ENCODE data around the gene CCDC63.
A peak's percentile ranks its signal among the peaks of the same experiment; 100 is the strongest.

CCDC63 gene

DNA sequence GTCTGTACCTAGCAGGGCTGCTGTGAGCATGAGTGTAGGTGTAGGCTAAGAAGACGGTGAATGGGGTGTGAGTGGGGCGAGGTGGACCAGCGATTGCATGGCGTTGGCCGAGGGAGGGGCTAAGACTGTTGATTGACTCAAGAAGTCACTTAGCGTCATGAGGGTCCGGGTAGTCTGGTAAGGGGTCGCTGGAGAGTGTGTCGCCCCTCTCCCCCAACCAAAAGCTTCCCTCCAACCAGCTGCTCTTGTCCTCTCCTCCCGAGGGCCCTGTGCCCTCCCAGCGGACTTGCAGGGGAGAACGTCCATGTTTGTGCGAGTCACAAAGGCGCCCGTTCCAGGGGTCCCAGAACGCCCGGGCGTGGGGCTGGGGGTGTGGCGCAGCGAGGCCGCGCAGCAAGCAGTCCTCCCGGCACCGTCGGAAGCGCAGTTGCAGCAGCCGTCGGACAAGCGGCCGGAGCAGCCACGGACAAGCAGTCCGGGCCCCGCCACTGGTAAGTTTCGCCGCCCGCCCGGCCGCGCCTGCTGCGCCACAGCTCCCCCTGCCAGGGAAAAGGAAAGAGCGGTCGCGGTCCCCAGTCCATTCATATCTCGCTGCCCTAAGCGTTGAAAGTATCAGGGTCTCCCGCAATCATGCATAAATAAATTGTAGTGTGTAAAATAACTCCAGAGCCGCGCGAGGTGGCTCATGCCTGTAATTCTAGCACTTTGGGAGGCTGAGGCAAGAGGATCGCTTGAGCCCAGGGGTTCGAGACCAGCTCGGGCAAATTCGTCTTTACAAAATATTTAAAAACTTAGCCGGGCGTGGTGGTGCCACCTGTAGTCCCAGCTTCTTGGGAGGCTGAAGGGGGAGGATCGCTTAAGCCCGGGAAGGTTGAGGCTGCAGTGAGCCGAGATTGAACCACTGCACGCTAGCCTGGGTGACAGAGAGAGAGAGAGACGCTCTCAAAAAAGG lies at the start of gene CCDC63:
TSS of gene CCDC63 (plus strand) at position 373 of the 952 bp plus-strand sequence. CDS start 5,968 bp downstream, outside the sequence.
- H3K4me3 ChIP-seq (ENCODE audit: low read length) = peak within 1 kb of the TSS; percentile 86
- H3K9ac ChIP-seq (ENCODE audit: low read depth, low read length) = peak within 1 kb of the TSS; percentile 80; the same call in 1 of the 2 replicates
- H3K4me1 ChIP-seq (ENCODE audit: insufficient read depth, low read length) = peaks cover 7% of the 10 kb centered on the region; the same call in 1 of the 2 replicates

DNA sequence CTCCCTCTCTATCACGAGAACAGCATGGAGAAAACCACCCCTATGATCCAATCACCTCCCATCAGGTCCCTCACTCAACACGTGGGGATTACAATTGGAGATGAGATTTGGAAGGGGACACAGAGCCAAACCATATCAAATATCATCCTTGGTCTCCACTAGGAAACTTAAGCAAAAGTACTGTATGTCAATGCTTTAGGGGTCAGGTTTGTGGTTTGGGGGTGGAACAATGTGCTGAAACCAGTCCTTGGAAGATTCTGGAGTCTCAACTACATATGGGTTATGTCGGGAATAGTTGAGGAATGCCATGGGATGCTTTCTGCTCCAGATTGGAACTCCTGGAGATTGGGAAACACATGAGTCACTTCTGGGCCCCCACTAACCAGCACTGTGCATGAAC lies 48.3 kb upstream of the CCDC63 start:
- no peaks in the 10 kb centered on the region; the same call in 1 of the 2 replicates for H3K9me3 ChIP-seq (ENCODE audit: insufficient read depth, low read depth, low read length)
- H3K27ac ChIP-seq (ENCODE audit: low read length) = no peak overlapping the region
- no peaks in the 10 kb centered on the region; the same call in 1 of the 2 replicates for H3K27me3 ChIP-seq (ENCODE audit: insufficient read depth, low read length)
- H3K9ac ChIP-seq (ENCODE audit: low read depth, low read length) = no peak overlapping the region
- H3K4me3 ChIP-seq (ENCODE audit: low read length) = no peak overlapping the region
- H3K36me3 ChIP-seq (ENCODE audit: insufficient read depth, low read depth, low read length) = no peaks in the 10 kb centered on the region
- no peaks in the 10 kb centered on the region for H3K4me1 ChIP-seq (ENCODE audit: insufficient read depth, low read length)

More for the DNA sequence above, at the start of gene CCDC63:
- Histone ChIP-seq H3K27ac (ENCODE audit: low read length) (peak within 1 kb of the TSS; percentile 60), H3K9me3 (ENCODE audit: insufficient read depth, low read depth, low read length) (no peaks in the 10 kb centered on the region), H3K36me3 (ENCODE audit: insufficient read depth, low read depth, low read length) (no peaks in the 10 kb centered on the region), H3K27me3 (ENCODE audit: insufficient read depth, low read length) (peaks cover 10% of the 10 kb centered on the region; the same call in 1 of the 2 replicates)

DNA sequence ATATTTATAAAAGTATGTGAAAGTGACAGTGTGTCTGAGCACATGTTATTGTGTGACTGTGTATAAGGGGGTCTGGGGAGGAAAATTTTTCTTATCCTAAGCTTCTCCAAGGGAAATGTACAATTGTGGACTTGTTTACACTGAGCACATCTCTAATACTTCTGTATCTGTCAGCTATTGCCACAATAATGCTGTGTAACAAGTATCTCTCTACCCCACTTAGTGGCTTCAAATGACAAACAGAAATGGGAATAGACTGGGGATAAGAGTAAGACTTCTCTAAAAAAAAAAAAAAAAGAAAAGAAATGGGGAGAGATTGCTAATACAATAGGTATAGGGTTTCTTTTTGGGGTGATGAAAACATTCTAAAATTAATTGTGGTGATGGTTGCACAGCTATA lies 44.3 kb upstream of the CCDC63 start:
- no peaks in the 10 kb centered on the region for H3K4me1 ChIP-seq (ENCODE audit: insufficient read depth, low read length)
- no peak overlapping the region for H3K9ac ChIP-seq (ENCODE audit: low read depth, low read length)
- no peak overlapping the region for H3K4me3 ChIP-seq (ENCODE audit: low read length)
- peaks cover 10% of the 10 kb centered on the region for H3K9me3 ChIP-seq (ENCODE audit: insufficient read depth, low read depth, low read length)
- no peaks in the 10 kb centered on the region for H3K36me3 ChIP-seq (ENCODE audit: insufficient read depth, low read depth, low read length)
- H3K27ac ChIP-seq (ENCODE audit: low read length) = no peak overlapping the region
- H3K27me3 ChIP-seq (ENCODE audit: insufficient read depth, low read length) = no peaks in the 10 kb centered on the region; the same call in 1 of the 2 replicates

DNA sequence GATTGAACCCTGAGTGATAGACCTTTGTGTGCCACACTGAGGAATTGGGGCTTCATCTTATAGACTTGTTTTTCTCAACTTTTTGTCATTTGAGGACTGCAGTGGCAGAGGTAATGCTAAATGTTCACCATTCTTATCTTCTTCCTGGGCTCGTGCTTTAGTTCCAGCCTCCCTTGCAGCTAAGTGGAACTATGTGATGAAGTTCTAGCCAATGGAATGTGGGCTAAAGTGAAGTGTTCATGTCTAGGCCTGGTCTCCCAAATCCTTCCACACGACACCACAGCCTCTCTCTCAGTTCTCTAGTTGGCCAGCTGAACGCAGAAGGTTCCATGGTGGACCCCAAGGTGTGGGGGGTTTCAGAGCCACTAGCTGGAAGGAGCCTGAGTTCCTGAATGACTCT lies 42.4 kb upstream of the CCDC63 start:
- Histone ChIP-seq H3K9me3 (ENCODE audit: insufficient read depth, low read depth, low read length) (peaks cover 10% of the 10 kb centered on the region), H3K36me3 (ENCODE audit: insufficient read depth, low read depth, low read length) (no peaks in the 10 kb centered on the region), H3K9ac (ENCODE audit: low read depth, low read length) (no peak overlapping the region)

DNA sequence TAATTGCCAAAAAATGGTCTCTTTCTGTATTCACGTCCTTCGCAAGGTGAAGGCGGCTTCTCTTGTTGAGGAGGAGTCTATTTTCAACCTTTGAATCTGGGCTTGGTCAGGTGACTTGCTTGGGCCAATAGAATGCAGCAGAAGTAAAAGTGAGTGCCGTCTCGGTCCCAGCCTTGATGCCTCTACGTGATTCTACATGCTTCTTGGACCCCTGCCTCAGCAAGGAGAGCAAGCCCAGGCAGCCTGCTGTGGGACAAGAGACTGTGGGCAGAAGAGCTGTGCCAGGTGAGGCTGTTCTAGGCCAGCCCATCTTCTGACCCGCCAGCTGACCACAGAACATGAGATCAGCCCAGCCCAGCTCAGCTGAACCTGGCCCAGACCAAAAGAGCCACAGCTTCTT lies 39.1 kb upstream of the CCDC63 start:
- Histone ChIP-seq H3K27ac (ENCODE audit: low read length) (no peak overlapping the region), H3K9me3 (ENCODE audit: insufficient read depth, low read depth, low read length) (peaks cover 10% of the 10 kb centered on the region)

More for the DNA sequence above, 42.4 kb upstream of the CCDC63 start:
- peaks cover 3% of the 10 kb centered on the region; the same call in 1 of the 2 replicates for H3K4me1 ChIP-seq (ENCODE audit: insufficient read depth, low read length)
- no peak overlapping the region for H3K4me3 ChIP-seq (ENCODE audit: low read length)
- H3K27ac ChIP-seq (ENCODE audit: low read length) = no peak overlapping the region
- H3K27me3 ChIP-seq (ENCODE audit: insufficient read depth, low read length) = no peaks in the 10 kb centered on the region; the same call in 1 of the 2 replicates

DNA sequence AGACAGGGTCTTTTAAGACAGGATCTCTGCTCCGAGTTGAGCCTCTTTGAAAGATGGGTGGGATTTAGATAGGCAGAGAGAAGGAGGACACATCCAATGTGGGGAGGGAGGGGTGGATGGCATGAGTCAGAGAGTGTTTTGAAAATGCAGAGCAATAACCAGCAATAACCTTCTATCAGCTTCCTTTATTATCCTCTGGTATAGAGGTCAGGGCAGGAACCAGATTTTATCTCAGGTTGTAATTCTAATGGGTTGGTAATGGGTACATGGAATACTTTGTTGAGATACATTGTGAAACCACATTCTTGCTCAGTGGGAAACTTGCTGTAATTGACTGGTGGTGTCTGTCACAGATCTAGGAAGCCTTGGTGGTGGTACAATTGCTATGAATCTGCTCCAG lies 37.6 kb upstream of the CCDC63 start:
- Histone ChIP-seq H3K9me3 (ENCODE audit: insufficient read depth, low read depth, low read length) (peaks cover 5% of the 10 kb centered on the region), H3K27me3 (ENCODE audit: insufficient read depth, low read length) (peaks cover 38% of the 10 kb centered on the region), H3K27ac (ENCODE audit: low read length) (no peak overlapping the region)

More for the DNA sequence above, 39.1 kb upstream of the CCDC63 start:
- no peaks in the 10 kb centered on the region for H3K36me3 ChIP-seq (ENCODE audit: insufficient read depth, low read depth, low read length)
- peaks cover 7% of the 10 kb centered on the region; the same call in 1 of the 2 replicates for H3K4me1 ChIP-seq (ENCODE audit: insufficient read depth, low read length)
- peaks cover 23% of the 10 kb centered on the region for H3K27me3 ChIP-seq (ENCODE audit: insufficient read depth, low read length)
- no peak overlapping the region for H3K4me3 ChIP-seq (ENCODE audit: low read length)
- no peak overlapping the region for H3K9ac ChIP-seq (ENCODE audit: low read depth, low read length)

DNA sequence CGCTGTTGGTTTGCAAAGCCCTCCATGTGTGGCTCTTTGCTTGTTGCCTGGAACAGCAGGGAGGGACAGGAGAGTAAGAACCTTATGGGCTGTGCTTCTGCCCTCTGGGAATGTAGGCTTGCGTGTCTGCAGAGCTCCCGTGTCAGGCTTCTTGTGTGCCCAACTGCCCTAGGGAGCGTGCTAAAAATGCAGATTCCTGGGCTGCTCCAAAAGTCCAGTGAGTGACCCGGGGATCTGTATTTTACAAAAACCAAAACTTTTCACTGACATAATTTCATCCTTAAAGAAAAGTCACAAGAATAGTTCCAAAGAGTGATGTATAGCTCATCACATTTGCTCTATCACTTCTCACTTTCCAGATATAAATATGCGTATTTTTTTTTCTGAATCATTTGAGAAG lies 34.8 kb upstream of the CCDC63 start:
- no peak overlapping the region for H3K9ac ChIP-seq (ENCODE audit: low read depth, low read length)
- H3K9me3 ChIP-seq (ENCODE audit: insufficient read depth, low read depth, low read length) = no peaks in the 10 kb centered on the region
- H3K4me3 ChIP-seq (ENCODE audit: low read length) = no peak overlapping the region
- peaks cover 61% of the 10 kb centered on the region for H3K27me3 ChIP-seq (ENCODE audit: insufficient read depth, low read length)
- no peaks in the 10 kb centered on the region for H3K36me3 ChIP-seq (ENCODE audit: insufficient read depth, low read depth, low read length)
- peaks cover 18% of the 10 kb centered on the region for H3K4me1 ChIP-seq (ENCODE audit: insufficient read depth, low read length)
- no peak overlapping the region for H3K27ac ChIP-seq (ENCODE audit: low read length)

More for the DNA sequence above, 37.6 kb upstream of the CCDC63 start:
- Histone ChIP-seq H3K9ac (ENCODE audit: low read depth, low read length) (no peak overlapping the region), H3K36me3 (ENCODE audit: insufficient read depth, low read depth, low read length) (no peaks in the 10 kb centered on the region), H3K4me1 (ENCODE audit: insufficient read depth, low read length) (peaks cover 7% of the 10 kb centered on the region; the same call in 1 of the 2 replicates), H3K4me3 (ENCODE audit: low read length) (no peak overlapping the region)

DNA sequence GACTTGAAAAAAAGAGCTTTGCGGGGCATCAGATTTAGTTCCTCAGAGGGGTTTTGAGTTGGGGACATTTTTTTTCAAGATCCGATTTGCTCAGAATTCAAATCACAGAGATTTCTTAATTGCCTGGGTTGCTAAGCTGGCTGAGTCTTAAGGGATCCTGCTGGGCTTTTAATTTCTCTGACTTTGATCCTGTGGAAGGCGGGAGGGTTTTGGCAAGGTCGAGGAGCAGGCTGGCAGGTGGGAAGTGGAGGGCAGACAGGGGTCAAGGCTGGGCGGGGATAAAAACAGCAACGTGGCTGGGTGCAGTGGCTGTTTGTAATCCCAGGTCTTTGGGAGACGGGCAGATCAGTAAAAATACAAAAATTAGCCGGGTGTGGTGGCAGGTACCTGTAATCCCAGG lies 33.5 kb upstream of the CCDC63 start:
- no peaks in the 10 kb centered on the region for H3K36me3 ChIP-seq (ENCODE audit: insufficient read depth, low read depth, low read length)
- H3K4me3 ChIP-seq (ENCODE audit: low read length) = no peak overlapping the region
- H3K9ac ChIP-seq (ENCODE audit: low read depth, low read length) = no peak overlapping the region
- H3K9me3 ChIP-seq (ENCODE audit: insufficient read depth, low read depth, low read length) = no peaks in the 10 kb centered on the region
- H3K27ac ChIP-seq (ENCODE audit: low read length) = no peak overlapping the region
- H3K4me1 ChIP-seq (ENCODE audit: insufficient read depth, low read length) = peaks cover 18% of the 10 kb centered on the region
- peaks cover 61% of the 10 kb centered on the region for H3K27me3 ChIP-seq (ENCODE audit: insufficient read depth, low read length)

DNA sequence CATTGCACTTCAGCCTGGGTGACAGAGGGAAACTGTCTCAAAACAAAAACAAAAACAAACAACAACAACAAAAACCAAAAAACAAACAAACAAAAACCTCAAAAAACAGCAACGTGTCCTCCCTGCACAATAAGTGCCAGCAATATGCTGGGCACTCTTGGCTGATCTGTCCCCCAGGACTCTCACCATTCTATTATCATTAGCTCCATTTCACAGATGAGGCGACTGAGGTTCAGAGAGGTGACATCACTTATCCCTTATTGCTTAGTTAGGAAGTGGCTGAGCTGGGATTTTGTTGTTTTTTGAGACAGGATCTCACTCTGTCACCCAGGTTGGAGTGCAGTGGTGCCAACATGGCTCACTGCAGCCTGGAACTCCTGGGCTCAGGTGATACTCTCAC lies 33.0 kb upstream of the CCDC63 start:
- Histone ChIP-seq H3K36me3 (ENCODE audit: insufficient read depth, low read depth, low read length) (no peaks in the 10 kb centered on the region), H3K9me3 (ENCODE audit: insufficient read depth, low read depth, low read length) (no peaks in the 10 kb centered on the region), H3K27me3 (ENCODE audit: insufficient read depth, low read length) (peaks cover 61% of the 10 kb centered on the region), H3K9ac (ENCODE audit: low read depth, low read length) (no peak overlapping the region), H3K4me1 (ENCODE audit: insufficient read depth, low read length) (peaks cover 18% of the 10 kb centered on the region), H3K27ac (ENCODE audit: low read length) (no peak overlapping the region), H3K4me3 (ENCODE audit: low read length) (no peak overlapping the region)

DNA sequence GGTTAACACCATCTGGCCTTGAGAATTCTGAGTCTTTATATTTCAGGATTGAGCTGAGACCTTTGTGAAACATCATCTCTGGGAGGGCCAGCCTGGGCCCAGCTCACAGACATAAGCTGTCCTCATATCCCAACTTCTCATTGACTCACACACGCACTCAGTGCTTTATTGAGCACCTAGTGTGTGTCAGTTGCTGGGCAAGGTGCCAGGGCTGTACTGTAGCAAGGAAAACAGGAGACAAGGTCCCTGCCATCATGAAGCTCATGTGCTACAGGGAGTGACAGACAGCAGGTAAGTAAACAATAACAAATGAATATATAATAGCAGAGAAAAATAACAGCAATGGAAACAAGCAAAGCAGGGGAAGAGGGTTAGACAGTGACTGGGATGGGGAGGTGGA lies 30.5 kb upstream of the CCDC63 start:
- no peak overlapping the region for H3K9ac ChIP-seq (ENCODE audit: low read depth, low read length)
- peaks cover 16% of the 10 kb centered on the region; the same call in 1 of the 2 replicates for H3K4me1 ChIP-seq (ENCODE audit: insufficient read depth, low read length)
- peaks cover 52% of the 10 kb centered on the region for H3K27me3 ChIP-seq (ENCODE audit: insufficient read depth, low read length)
- H3K4me3 ChIP-seq (ENCODE audit: low read length) = no peak overlapping the region
- no peaks in the 10 kb centered on the region for H3K36me3 ChIP-seq (ENCODE audit: insufficient read depth, low read depth, low read length)
- H3K27ac ChIP-seq (ENCODE audit: low read length) = no peak overlapping the region
- H3K9me3 ChIP-seq (ENCODE audit: insufficient read depth, low read depth, low read length) = no peaks in the 10 kb centered on the region

DNA sequence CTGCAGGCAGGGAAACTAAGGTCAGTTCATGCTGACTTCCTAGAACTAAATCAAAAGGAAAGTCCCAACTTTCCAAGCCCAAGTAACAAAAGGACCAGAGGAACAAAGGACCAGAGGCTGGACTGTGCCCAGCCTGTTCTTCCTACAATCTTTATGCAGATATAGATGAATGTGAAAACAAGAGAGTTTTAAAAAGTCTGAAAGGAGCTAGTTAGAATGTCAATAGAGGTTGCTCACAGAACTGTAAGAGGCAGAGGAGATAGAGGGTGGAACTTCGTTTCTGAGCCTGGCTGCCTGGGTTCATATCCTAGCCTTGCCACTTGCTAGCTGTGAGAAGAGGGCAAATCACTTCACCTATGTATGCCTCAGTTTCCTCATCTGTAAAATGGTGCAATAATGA lies 30.0 kb upstream of the CCDC63 start:
- Histone ChIP-seq H3K27ac (ENCODE audit: low read length) (no peak overlapping the region), H3K4me3 (ENCODE audit: low read length) (0 out of 2 replicates have a peak overlapping the region, but pooled peaks have one; percentile 24), H3K27me3 (ENCODE audit: insufficient read depth, low read length) (peaks cover 47% of the 10 kb centered on the region), H3K4me1 (ENCODE audit: insufficient read depth, low read length) (peaks cover 12% of the 10 kb centered on the region; the same call in 1 of the 2 replicates), H3K36me3 (ENCODE audit: insufficient read depth, low read depth, low read length) (no peaks in the 10 kb centered on the region), H3K9me3 (ENCODE audit: insufficient read depth, low read depth, low read length) (no peaks in the 10 kb centered on the region), H3K9ac (ENCODE audit: low read depth, low read length) (no peak overlapping the region)
